Choroid plexus epithelial cell (primary cell): ENCODE measurements around the gene LPAR1.
A peak's percentile ranks its signal among the peaks of the same experiment; 100 is the strongest.

Experiments used
- DNase-seq: peaks from one replicate; pipeline ENCODE4 v3.0.0-alpha.2; 2010; ENCODE audit warnings: low read depth
- H3K4me3 ChIP-seq: 2 replicates; pipeline ENCODE4 v1.5.1; 2011; ENCODE audit warnings: low read depth, mild to moderate bottlenecking, control low read depth, low read length, moderate library complexity
- CTCF ChIP-seq: conservative IDR thresholded peaks from 2 replicates; pipeline ENCODE4 v1.5.1; 2011; ENCODE audit warnings: low read depth, mild to moderate bottlenecking, control low read depth, inconsistent platforms, low read length, moderate library complexity

The LPAR1 gene

GRCh38 chr9:111039231-111039906, 1.1 kb upstream of the LPAR1 start:
- H3K4me3 ChIP-seq = peak overlapping the region; percentile 88
- no peak for TF ChIP-seq CTCF
- no peak for DNase-seq

- no peak for TF ChIP-seq CTCF
- peak; percentile 53 for DNase-seq
- peak overlapping the region; percentile 88 for H3K4me3 ChIP-seq
These were observed 451 bp downstream of the LPAR1 start for GRCh38 chr9:111037708-111038330.

GRCh38 chr9:111037356-111037707, 938 bp downstream of the LPAR1 start:
- peak overlapping the region; percentile 88 for H3K4me3 ChIP-seq
- no peak for TF ChIP-seq CTCF
- peak; percentile 66 for DNase-seq

GRCh38 chr9:111036946-111037345, 1.3 kb downstream of the LPAR1 start:
- peak; percentile 56 for DNase-seq
- TF ChIP-seq CTCF = no peak
- H3K4me3 ChIP-seq = peak overlapping the region; percentile 88

- DNase-seq = peak; percentile 75
- peak; percentile 81 for TF ChIP-seq CTCF
These were observed 1.9 kb downstream of the LPAR1 start for GRCh38 chr9:111036429-111036789.

GRCh38 chr9:111035543-111036428, 2.5 kb downstream of the LPAR1 start:
- DNase-seq = peak; percentile 25
- H3K4me3 ChIP-seq = peak overlapping the region; percentile 88

More at GRCh38 chr9:111036429-111036789, 1.9 kb downstream of the LPAR1 start:
- peak overlapping the region; percentile 88 for H3K4me3 ChIP-seq

More at GRCh38 chr9:111035543-111036428, 2.5 kb downstream of the LPAR1 start:
- no peak for TF ChIP-seq CTCF
